Measurements from ENCODE around the gene REXO4.

Gene REXO4

GRCh38 chr9:133448487-133448972 is 30.7 kb upstream of the REXO4 start:
- no peak for DNase-seq

GRCh38 chr9:133445293-133445969 is 27.6 kb upstream of the REXO4 start:
- DNase-seq: no peak

- DNase-seq: no peak
These were observed 26.2 kb upstream of the REXO4 start for GRCh38 chr9:133443982-133444381.

- DNase-seq: no peak
These were observed 25.4 kb upstream of the REXO4 start for GRCh38 chr9:133443248-133443647.

GRCh38 chr9:133441571-133441970 is 23.8 kb upstream of the REXO4 start:
- no peak for DNase-seq

GRCh38 chr9:133440874-133441273 is 23.1 kb upstream of the REXO4 start:
- DNase-seq: no peak

- DNase-seq: no peak
These were observed 21.5 kb upstream of the REXO4 start for GRCh38 chr9:133439337-133439736.

- no peak for DNase-seq
These were observed 20.1 kb upstream of the REXO4 start for GRCh38 chr9:133437753-133438531.

GRCh38 chr9:133436681-133437080 is 18.9 kb upstream of the REXO4 start:
- DNase-seq: no peak

- no peak for DNase-seq
These were observed 15.6 kb upstream of the REXO4 start for GRCh38 chr9:133433351-133433843.

- no peak for DNase-seq
These were observed 12.4 kb upstream of the REXO4 start for GRCh38 chr9:133430244-133430643.

- DNase-seq: peak in 1 of 2 experiments; percentile 45
These were observed 11.9 kb upstream of the REXO4 start for GRCh38 chr9:133429641-133430161.

GRCh38 chr9:133429214-133429613 is 11.4 kb upstream of the REXO4 start:
- DNase-seq: no peak

- peak; percentile 39 to 67 for DNase-seq
These were observed 10.8 kb upstream of the REXO4 start for GRCh38 chr9:133428617-133429101.

GRCh38 chr9:133427658-133428348 is 10.0 kb upstream of the REXO4 start:
- DNase-seq: no peak

- DNase-seq: no peak
These were observed 8.2 kb upstream of the REXO4 start for GRCh38 chr9:133426011-133426410.

GRCh38 chr9:133425049-133425632 is 7.3 kb upstream of the REXO4 start:
- peak in 1 of 2 experiments; percentile 33 for DNase-seq

- DNase-seq: no peak
These were observed 6.4 kb upstream of the REXO4 start for GRCh38 chr9:133424187-133424586.

- DNase-seq: no peak
These were observed 5.4 kb upstream of the REXO4 start for GRCh38 chr9:133423216-133423615.

- DNase-seq: no peak
These were observed 4.1 kb upstream of the REXO4 start, which contains the start of gene ADAMTS13 for GRCh38 chr9:133421615-133422542. Gene ADAMTS13 (plus strand): TSS chr9:133422367. CDS start chr9:133422444, 77 bp downstream.

GRCh38 chr9:133420392-133420827 is 2.6 kb upstream of the REXO4 start:
- no peak for DNase-seq

All from NCI-H524 (cell line).